Fibroblast of villous mesenchyme (primary cell): ENCODE data around the gene CLCN5. TPM values are rescaled to one million over a fixed set of nuclear protein-coding genes. Genes with fewer than 3 reads are reported as not detected.

Experiments
- DNase-seq: peaks from one replicate; pipeline ENCODE4 v3.0.0-alpha.2; 2010; ENCODE audit warnings: low read depth
- H3K4me3 ChIP-seq: 2 replicates; pipeline ENCODE4 v1.5.1; 2011; ENCODE audit warnings: low read depth, mild to moderate bottlenecking, low read length
- total RNA-seq: library from RNA; depleted of rRNA; stranded (reverse); fragments of >200 nt; gene quantifications from 2 replicates; pipeline ENCODE4 v1.2.3, GENCODE V29; 2012
- TF ChIP-seq, protein P1 (sequence below): IDR thresholded peaks from 2 replicates; pipeline ENCODE4 v1.5.1; 2012; ENCODE audit warnings: low read depth, mild to moderate bottlenecking, low read length; ENCODE audit not compliant: insufficient read depth

Gene CLCN5
- total RNA-seq, 1 donor, result 12.5 TPM

DNA sequence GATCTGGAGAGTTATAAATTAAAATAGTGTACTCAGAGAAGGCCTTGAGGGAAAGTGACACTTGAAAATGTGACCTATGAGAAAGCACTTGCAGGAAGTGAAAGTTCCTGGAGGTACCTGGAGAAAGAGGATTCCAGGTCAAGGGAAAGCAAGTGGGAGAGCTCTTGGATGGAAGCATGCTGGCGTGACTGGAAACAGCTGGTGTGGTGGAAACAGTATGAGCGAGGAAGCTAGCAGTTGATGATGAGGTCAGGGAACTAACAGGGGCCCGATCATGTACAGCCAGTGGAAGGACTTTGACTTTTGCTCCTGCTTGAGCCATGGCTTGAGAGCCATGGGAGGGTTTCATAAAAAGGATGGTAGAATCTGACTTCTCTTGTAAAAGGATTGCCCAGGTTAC lies 9.5 kb upstream of the CLCN5 start:
- no peak for DNase-seq
- no peak overlapping the region for H3K4me3 ChIP-seq
- TF ChIP-seq, protein P1, sequence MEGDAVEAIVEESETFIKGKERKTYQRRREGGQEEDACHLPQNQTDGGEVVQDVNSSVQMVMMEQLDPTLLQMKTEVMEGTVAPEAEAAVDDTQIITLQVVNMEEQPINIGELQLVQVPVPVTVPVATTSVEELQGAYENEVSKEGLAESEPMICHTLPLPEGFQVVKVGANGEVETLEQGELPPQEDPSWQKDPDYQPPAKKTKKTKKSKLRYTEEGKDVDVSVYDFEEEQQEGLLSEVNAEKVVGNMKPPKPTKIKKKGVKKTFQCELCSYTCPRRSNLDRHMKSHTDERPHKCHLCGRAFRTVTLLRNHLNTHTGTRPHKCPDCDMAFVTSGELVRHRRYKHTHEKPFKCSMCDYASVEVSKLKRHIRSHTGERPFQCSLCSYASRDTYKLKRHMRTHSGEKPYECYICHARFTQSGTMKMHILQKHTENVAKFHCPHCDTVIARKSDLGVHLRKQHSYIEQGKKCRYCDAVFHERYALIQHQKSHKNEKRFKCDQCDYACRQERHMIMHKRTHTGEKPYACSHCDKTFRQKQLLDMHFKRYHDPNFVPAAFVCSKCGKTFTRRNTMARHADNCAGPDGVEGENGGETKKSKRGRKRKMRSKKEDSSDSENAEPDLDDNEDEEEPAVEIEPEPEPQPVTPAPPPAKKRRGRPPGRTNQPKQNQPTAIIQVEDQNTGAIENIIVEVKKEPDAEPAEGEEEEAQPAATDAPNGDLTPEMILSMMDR, result no peak

DNA sequence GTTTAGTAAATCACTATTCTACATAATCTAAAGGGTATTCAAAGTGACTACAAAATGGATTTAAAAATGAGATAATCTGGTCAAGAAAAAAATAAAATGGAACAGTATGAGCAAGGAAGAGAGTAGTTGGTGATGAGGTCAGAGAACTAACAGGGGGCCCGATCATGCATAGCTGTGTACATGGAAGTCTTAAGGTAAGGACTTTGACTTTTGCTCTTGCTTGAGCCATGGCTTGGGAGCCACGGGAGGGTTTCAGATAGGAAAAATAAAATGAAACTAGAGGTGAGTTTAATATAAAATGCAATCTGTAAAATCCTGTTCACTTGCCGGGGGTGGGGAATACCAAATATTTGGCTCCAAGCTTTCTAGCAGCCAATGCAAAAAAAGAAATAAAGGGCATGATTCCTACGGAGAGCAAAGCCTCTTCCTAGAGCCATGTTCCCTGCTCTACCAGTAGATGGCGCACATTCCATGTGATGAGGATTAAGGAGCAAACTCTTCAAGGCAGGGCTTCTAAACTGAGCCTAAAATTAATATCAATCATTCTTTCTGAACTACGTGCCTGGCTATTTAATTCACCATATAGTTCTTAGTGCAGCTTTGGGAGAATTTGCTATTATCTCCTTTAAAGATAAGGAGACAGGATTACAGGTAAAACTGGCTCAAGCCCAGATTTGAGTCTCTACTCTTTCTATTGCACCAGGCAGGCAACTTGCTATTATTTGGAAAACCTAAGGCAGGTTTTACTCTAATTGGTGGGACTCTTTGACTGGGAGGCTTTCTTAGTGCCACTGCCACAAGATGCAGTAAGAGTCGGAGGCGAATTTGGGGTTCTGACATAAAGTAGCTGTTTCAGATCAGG lies 6.8 kb upstream of the CLCN5 start:
- TF ChIP-seq, protein P1, result peak; percentile 83
- H3K4me3 ChIP-seq, result no peak overlapping the region
- peak; percentile 63 for DNase-seq

DNA sequence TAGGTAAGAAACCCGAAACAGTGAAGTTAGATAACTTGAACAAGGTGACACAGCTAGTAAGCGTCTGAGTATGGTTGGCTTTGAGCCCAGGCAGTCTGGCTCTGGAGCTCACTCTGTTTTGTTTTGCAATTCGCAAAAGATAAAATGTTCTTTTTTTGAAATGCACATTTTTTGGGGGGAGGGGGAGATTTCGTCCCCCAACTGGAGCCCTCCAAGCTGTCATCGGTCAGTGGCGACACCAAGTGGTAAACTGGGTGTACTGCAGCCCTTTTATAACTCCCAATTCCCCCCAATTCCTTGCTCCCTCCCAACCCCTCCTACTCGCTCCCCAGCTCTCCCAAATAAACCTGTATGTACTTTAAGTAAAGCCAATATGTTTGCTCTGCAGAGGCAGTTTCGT lies 2.8 kb upstream of the CLCN5 start:
- TF ChIP-seq, protein P1, result peak; percentile 76
- no peak overlapping the region for H3K4me3 ChIP-seq
- DNase-seq, result peak; percentile 74

DNA sequence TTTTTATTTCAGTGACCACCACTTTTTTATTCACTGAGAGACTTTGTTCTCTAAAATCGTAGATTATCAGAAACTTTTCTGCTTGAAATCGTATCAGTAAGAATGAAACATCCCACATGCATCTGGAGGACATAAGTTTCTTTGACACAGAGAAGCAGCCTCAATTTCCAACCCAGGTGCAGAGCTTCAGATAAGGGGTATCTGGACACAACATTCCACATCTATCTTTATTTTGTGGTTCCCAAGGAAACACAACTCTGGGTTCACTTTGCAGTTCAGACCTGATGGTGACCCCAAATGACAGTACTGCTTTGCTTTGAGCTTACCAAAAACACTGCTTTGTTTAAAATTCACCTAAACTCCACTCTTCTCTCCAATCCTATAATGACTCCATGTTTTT lies 1.3 kb upstream of the CLCN5 start:
- no peak for DNase-seq
- TF ChIP-seq, protein P1, result no peak
- no peak overlapping the region for H3K4me3 ChIP-seq

DNA sequence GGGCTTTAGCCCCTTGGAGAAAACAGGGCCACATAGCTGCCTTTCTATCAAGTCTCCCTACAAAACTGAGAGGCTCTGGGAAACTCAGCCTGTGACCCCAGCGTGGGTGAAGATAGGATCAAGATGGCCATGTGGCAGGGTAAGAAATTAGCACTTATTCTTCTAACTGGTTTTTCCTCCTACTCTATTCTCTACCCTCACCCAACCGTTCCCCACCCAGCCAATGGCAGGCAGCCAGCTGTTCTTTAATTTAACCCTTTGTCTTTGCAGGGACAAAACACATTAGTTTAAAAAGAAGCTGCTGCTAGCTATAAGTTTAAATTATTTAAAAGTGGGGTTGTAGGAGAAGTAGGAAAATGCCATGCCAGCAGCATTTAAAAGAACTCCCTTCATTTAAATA lies 2.8 kb downstream of the CLCN5 start:
- H3K4me3 ChIP-seq, result no peak overlapping the region
- TF ChIP-seq, protein P1, result no peak
- no peak for DNase-seq

GRCh38 chrX:49930039-49930438 lies 7.6 kb downstream of the CLCN5 start:
- H3K4me3 ChIP-seq, result no peak overlapping the region
- TF ChIP-seq, protein P1, result no peak
- peak; percentile 46 for DNase-seq
